GM12878 (cell line): ENCODE results near the gene DNMT1. TPM values are rescaled to one million over a fixed set of nuclear protein-coding genes. Genes with fewer than 3 reads are reported as not detected.

ENCODE experiments used
- ATAC-seq: fragments of 200-7000 bp; cut with Tn5 transposase; 3 replicates; pipeline ENCODE4 v1.9.1; 2020; ENCODE audit warnings: mild to moderate bottlenecking, moderate library complexity
- BruUV-seq: library from RNA; stranded (reverse); fragments of 400-500 nt; replicated peaks from 2 replicates; lab custom pipeline; 2021; lab: Mats Ljungman, UMichigan
- CTCF ChIA-PET: fragments of 300-600 bp; sonication (Branson Sonifier 250); formaldehyde crosslinking; extraction: SDS; loops from one replicate; lab custom pipeline; 2021; ENCODE audit warnings: inconsistent platforms; lab: Yijun Ruan, JAX
- POLR2A ChIA-PET: fragments of 350-600 bp; formaldehyde crosslinking; extraction: SDS; loops from one replicate; lab custom pipeline; 2021; ENCODE audit warnings: inconsistent platforms; lab: Charles Lee
- RAD21 ChIA-PET: fragments of 300-600 bp; sonication (Branson Sonifier 250); formaldehyde crosslinking; loops from one replicate; lab custom pipeline; 2023; ENCODE audit warnings: antibody characterized with exemption; ENCODE audit not compliant: unreplicated experiment; lab: Charles Lee
- SMC1A ChIA-PET: fragments of 300-600 bp; sonication (Branson Sonifier 250); formaldehyde crosslinking; loops from one replicate; lab custom pipeline; 2023; ENCODE audit not compliant: unreplicated experiment, uncharacterized antibody; lab: Charles Lee
- DNase-seq: peaks from one replicate; pipeline ENCODE4 v3.0.0-alpha.2; 2011; ENCODE audit warnings: low read depth, low spot score
- FAIRE-seq: peaks from 3 replicates; lab custom pipeline; 2011; peaks lifted over from hg19 to GRCh38; lab: Jason Lieb, UNC
- H2AFZ ChIP-seq: 2 replicates; pipeline ENCODE4 v1.6.0; 2011; ENCODE audit warnings: low read depth, low read length, control low read depth; ENCODE audit not compliant: control insufficient read depth
- H3K27ac ChIP-seq: 2 replicates; pipeline ENCODE4 v1.5.1; 2011; ENCODE audit warnings: control low read depth; ENCODE audit not compliant: control insufficient read depth, insufficient read depth
- H3K27me3 ChIP-seq, 2 experiments: replicated peaks in 1 of 2; 2 replicates each; pipeline versions ENCODE4 v1.6.0 to v1.6.1; 2011; ENCODE audit warnings: low read length in 1 of 2; ENCODE audit not compliant: control insufficient read depth in 2 of 2, insufficient read depth in 2 of 2
- H3K36me3 ChIP-seq, 2 experiments: 2 replicates each; pipeline ENCODE4 v1.5.1; 2011; ENCODE audit warnings: low read length in 1 of 2; ENCODE audit not compliant: control insufficient read depth in 2 of 2, insufficient read depth in 2 of 2
- H3K4me1 ChIP-seq: 2 replicates; pipeline ENCODE4 v1.6.1; 2011; ENCODE audit warnings: mild to moderate bottlenecking, low read length, moderate library complexity, mixed read lengths; ENCODE audit not compliant: control insufficient read depth, insufficient read depth
- H3K4me2 ChIP-seq: 2 replicates; pipeline ENCODE4 v1.6.0; 2011; ENCODE audit warnings: control low read depth; ENCODE audit not compliant: control insufficient read depth, insufficient read depth
- H3K4me3 ChIP-seq: fragments of 200-600 bp; sonication (generic); 2 replicates; pipeline ENCODE4 v1.5.1; 2016
- H3K79me2 ChIP-seq: 2 replicates; pipeline ENCODE4 v1.6.0; 2011; ENCODE audit warnings: low read length; ENCODE audit not compliant: control insufficient read depth, insufficient read depth
- H3K9ac ChIP-seq: 2 replicates; pipeline ENCODE4 v1.8.0; 2011; ENCODE audit warnings: low read length, control low read depth, mixed read lengths; ENCODE audit not compliant: control insufficient read depth, insufficient read depth
- H3K9me3 ChIP-seq: replicated peaks from 3 replicates; pipeline ENCODE4 v1.5.1; 2011; ENCODE audit warnings: mild to moderate bottlenecking, low read length; ENCODE audit not compliant: control insufficient read depth, insufficient read depth
- H4K20me1 ChIP-seq: 2 replicates; pipeline ENCODE4 v1.6.0; 2011; ENCODE audit not compliant: control insufficient read depth, insufficient read depth
- DPF2 ChIP-seq: fragments of 450-650 bp; IDR thresholded peaks from 2 replicates; pipeline ENCODE4 v1.6.1; 2017; ENCODE audit warnings: mild to moderate bottlenecking
- HDGF ChIP-seq: fragments of 450-650 bp; IDR thresholded peaks from 2 replicates; pipeline ENCODE4 v1.6.1; 2016; ENCODE audit warnings: antibody characterized with exemption
- IKZF1 ChIP-seq: fragments of 450-650 bp; conservative IDR thresholded peaks from 2 replicates; pipeline ENCODE4 v1.6.1; 2017; ENCODE audit warnings: antibody characterized with exemption, mild to moderate bottlenecking
- IKZF2 ChIP-seq, 2 experiments: fragments of 450-650 bp; IDR thresholded peaks; 2 replicates each; pipeline ENCODE4 v1.6.1; 2017; ENCODE audit warnings: mild to moderate bottlenecking in 2 of 2, moderate library complexity in 2 of 2
- MTA2 ChIP-seq: fragments of 450-650 bp; IDR thresholded peaks from 2 replicates; pipeline ENCODE4 v1.6.1; 2016; ENCODE audit warnings: low read depth, mild to moderate bottlenecking, moderate library complexity
- MXI1 ChIP-seq: fragments of 150-350 bp; IDR thresholded peaks from 2 replicates; pipeline ENCODE4 v1.6.1; 2011; ENCODE audit warnings: low read depth, mild to moderate bottlenecking, inconsistent platforms, low read length, improper control_type of control experiment
- MYC ChIP-seq: IDR thresholded peaks from 2 replicates; pipeline ENCODE4 v1.6.1; 2011; ENCODE audit warnings: mild to moderate bottlenecking, low read length, moderate library complexity, inconsistent platforms; ENCODE audit not compliant: insufficient read depth, insufficient replicate concordance, insufficient read length, severe bottlenecking
- NFYB ChIP-seq: IDR thresholded peaks from 2 replicates; pipeline ENCODE4 v1.6.1; 2011; ENCODE audit warnings: low read depth, mild to moderate bottlenecking, low read length, improper control_type of control experiment, moderate library complexity; ENCODE audit not compliant: insufficient read depth
- POLR2AphosphoS5 ChIP-seq: IDR thresholded peaks from 2 replicates; pipeline ENCODE4 v1.6.1; 2011; ENCODE audit warnings: mild to moderate bottlenecking, low read length, inconsistent platforms
- POU2F2 ChIP-seq: IDR thresholded peaks from 3 replicates; pipeline ENCODE4 v1.6.1; 2011; ENCODE audit warnings: low read depth, mild to moderate bottlenecking, low read length, borderline replicate concordance
- RUNX3 ChIP-seq: IDR thresholded peaks from 2 replicates; pipeline ENCODE4 v1.6.1; 2012; ENCODE audit warnings: low read length, inconsistent platforms
- TBL1XR1 ChIP-seq: IDR thresholded peaks from 2 replicates; pipeline ENCODE4 v1.6.1; 2012; ENCODE audit warnings: low read depth, low read length, improper control_type of control experiment
- ZNF622 ChIP-seq: fragments of 450-650 bp; IDR thresholded peaks from 2 replicates; pipeline ENCODE4 v1.6.1; 2017; ENCODE audit warnings: mild to moderate bottlenecking, inconsistent platforms
- WGBS: methylation state at CpG from one replicate; pipeline ENCODE4 v1.1.6; 2016; ENCODE audit warnings: low lambda C conversion rate; ENCODE audit not compliant: insufficient replicate concordance, insufficient coverage; ENCODE audit errors: missing lambda C conversion rate; 5-methylcytosine and 5-hydroxymethylcytosine counted together
- in situ Hi-C: fragments of 300-500 bp; cut with MboI; formaldehyde crosslinking; loops from 9 replicates; pipeline ENCODE4 v1.14.3; 2018; ENCODE audit warnings: mixed read lengths
- intact Hi-C: fragments of 100-400 bp; cut with micrococcal nuclease; formaldehyde crosslinking; loops from one replicate; pipeline ENCODE4 v1.14.2; 2022; ENCODE audit not compliant: unreplicated experiment
- polyA plus RNA-seq, 11 experiments: library from polyadenylated mRNA; depleted of rRNA in 4 of 11; unstranded in 6 of 11; stranded (reverse) in 5 of 11; fragments of >200 nt; fragmentation: Nextera tagmentation in 4 of 11; fragmentation: Illumina TruSeq in 1 of 11; extraction: Ambion mirVana in 4 of 11; extraction: Trizol in 1 of 11; gene quantifications; 1 replicate in 1 of 11; 2 replicates in 10 of 11; pipeline versions ENCODE4 v1.2.1 to v1.2.3, GENCODE V29; 2011 to 2016; ENCODE audit warnings: inconsistent platforms in 2 of 11, missing spikeins in 2 of 11, low read depth in 1 of 11
- total RNA-seq, 4 experiments: library from RNA; depleted of rRNA in 3 of 4; stranded (reverse); fragments of >200 nt in 3 of 4; fragmentation: Illumina TruSeq in 1 of 4; extraction: Trizol in 1 of 4; gene quantifications; 2 replicates each; pipeline versions ENCODE4 v1.2.1 to v1.2.3, GENCODE V29; 2013 to 2021
- TF ChIP-seq, protein P1 (sequence below): IDR thresholded peaks from 2 replicates; pipeline ENCODE4 v1.6.1; 2012; ENCODE audit warnings: low read depth, low read length, improper control_type of control experiment
- TF ChIP-seq, protein P2 (sequence below): fragments of 450-650 bp; IDR thresholded peaks from 2 replicates; pipeline ENCODE4 v1.6.1; 2017; ENCODE audit warnings: mild to moderate bottlenecking, moderate library complexity
- TF ChIP-seq, protein P3 (sequence below): fragments of 450-650 bp; IDR thresholded peaks from 2 replicates; pipeline ENCODE4 v1.6.1; 2016; ENCODE audit warnings: mild to moderate bottlenecking

Gene DNMT1
- total and polyA plus RNA-seq, 10 of the 15 experiments (the other 5 are each of a cell fraction or from before 2014, with no cell fraction given), result 70.0 to 290 (median 133) TPM

DNA sequence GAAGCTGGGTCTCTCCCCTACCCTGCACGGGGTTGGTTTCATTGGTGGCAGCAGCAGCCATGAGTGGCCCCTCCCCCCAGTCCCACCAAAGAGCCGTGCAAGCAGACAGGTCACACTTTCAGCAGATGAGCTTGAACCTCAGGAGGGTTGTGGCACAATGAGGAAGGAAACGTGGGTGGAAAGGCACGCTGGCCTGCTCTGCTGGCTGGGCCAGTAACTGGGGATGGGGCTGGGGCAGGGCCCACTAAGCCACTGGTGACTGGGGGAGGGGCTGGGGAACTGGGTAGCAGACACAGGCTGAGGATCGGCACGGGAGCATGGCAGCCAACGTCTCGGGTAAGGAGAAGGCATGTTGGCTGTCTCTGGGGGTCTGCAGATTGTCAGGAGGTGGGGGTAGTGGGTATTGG is 83.3 kb downstream of the DNMT1 start, which contains the start of gene P2RY11:
TSS of gene P2RY11 (plus strand) at position 289 of the 407 bp plus-strand sequence. CDS start at position 318, 29 bp downstream.
- H3K4me2 ChIP-seq, result peak within 1 kb of the TSS; percentile 28
- H3K79me2 ChIP-seq, result peaks cover 57% of the 10 kb centered on the region
- peak; percentile 75 for DNase-seq
- peak; percentile 59 for FAIRE-seq
- peaks cover 18 to 55% of the 10 kb centered on the region in 2 experiments; a peak in 3 of 4 replicates for H3K36me3 ChIP-seq
- ChIA-PET CTCF (interaction anchor here (0.6 to 9.8 kb wide), 9 partner anchors 9 to 180 kb away, joined by 3 to 171 read pairs (median 8); partner anchors contain the start of gene ANGPTL6), SMC1A (interaction anchor here (2.2 to 11.4 kb wide), 2 partner anchors 12 to 84 kb away, joined by 8 to 150 read pairs; partner anchors contain the start of gene ANGPTL6), POLR2A (interaction anchor here (0.5 to 5.4 kb wide), 8 partner anchors 9 to 179 kb away, joined by 3 to 58 read pairs (median 4); partner anchors contain the start of gene ANGPTL6), RAD21 (interaction anchor here (0.9 to 8.6 kb wide), 6 partner anchors 11 to 179 kb away, joined by 3 to 166 read pairs (median 4); partner anchors contain the start of gene ANGPTL6)
- peak within 1 kb of the TSS; percentile 62 for H3K27ac ChIP-seq
- H2AFZ ChIP-seq, result no peak within 1 kb of the TSS
- ATAC-seq, result peak; percentile 40
- in situ Hi-C loops (no loop called here), intact Hi-C loops (loop anchor here (5.0 kb wide), 1 partner anchor 84 kb away; no protein-coding TSS in a partner anchor)
- peak within 1 kb of the TSS; percentile 35; the same call in 1 of the 2 replicates for H3K9ac ChIP-seq
- H3K4me3 ChIP-seq, result peak within 1 kb of the TSS; percentile 51
- peaks cover 44% of the 10 kb centered on the region for H3K4me1 ChIP-seq
- H4K20me1 ChIP-seq, result no peaks in the 10 kb centered on the region
- no peaks in the 10 kb centered on the region for H3K9me3 ChIP-seq
- no peaks in the 10 kb centered on the region for H3K27me3 ChIP-seq
- 4% methylated on average over 8 of the region's 8 CpGs for WGBS
- no TSS peak for BruUV-seq
- TF ChIP-seq IKZF1 (peak; percentile 63), MXI1 (peak; percentile 92), POLR2AphosphoS5 (peak; percentile 70; the same call in 1 of the 2 replicates), MYC (no peak), NFYB (peak; percentile 37; the same call in 1 of the 2 replicates), POU2F2 (peak; percentile 45; the same call in 1 of the 3 replicates), IKZF2 (IDR thresholded peaks at IDR 0.05) (peak; percentile 39 to 60; a peak in 2 of 4 replicates), MTA2 (peak; percentile 55; the same call in 1 of the 2 replicates), TBL1XR1 (0 out of 2 replicates have a peak, but pooled peaks have one; percentile 47), HDGF (peak; percentile 81), RUNX3 (peak; percentile 44), ZNF622 (no peak), DPF2 (peak; percentile 61; the same call in 1 of the 2 replicates)
- TF ChIP-seq, protein P1, sequence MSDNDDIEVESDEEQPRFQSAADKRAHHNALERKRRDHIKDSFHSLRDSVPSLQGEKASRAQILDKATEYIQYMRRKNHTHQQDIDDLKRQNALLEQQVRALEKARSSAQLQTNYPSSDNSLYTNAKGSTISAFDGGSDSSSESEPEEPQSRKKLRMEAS, result peak; percentile 72; the same call in 1 of the 2 replicates
- TF ChIP-seq, protein P2, sequence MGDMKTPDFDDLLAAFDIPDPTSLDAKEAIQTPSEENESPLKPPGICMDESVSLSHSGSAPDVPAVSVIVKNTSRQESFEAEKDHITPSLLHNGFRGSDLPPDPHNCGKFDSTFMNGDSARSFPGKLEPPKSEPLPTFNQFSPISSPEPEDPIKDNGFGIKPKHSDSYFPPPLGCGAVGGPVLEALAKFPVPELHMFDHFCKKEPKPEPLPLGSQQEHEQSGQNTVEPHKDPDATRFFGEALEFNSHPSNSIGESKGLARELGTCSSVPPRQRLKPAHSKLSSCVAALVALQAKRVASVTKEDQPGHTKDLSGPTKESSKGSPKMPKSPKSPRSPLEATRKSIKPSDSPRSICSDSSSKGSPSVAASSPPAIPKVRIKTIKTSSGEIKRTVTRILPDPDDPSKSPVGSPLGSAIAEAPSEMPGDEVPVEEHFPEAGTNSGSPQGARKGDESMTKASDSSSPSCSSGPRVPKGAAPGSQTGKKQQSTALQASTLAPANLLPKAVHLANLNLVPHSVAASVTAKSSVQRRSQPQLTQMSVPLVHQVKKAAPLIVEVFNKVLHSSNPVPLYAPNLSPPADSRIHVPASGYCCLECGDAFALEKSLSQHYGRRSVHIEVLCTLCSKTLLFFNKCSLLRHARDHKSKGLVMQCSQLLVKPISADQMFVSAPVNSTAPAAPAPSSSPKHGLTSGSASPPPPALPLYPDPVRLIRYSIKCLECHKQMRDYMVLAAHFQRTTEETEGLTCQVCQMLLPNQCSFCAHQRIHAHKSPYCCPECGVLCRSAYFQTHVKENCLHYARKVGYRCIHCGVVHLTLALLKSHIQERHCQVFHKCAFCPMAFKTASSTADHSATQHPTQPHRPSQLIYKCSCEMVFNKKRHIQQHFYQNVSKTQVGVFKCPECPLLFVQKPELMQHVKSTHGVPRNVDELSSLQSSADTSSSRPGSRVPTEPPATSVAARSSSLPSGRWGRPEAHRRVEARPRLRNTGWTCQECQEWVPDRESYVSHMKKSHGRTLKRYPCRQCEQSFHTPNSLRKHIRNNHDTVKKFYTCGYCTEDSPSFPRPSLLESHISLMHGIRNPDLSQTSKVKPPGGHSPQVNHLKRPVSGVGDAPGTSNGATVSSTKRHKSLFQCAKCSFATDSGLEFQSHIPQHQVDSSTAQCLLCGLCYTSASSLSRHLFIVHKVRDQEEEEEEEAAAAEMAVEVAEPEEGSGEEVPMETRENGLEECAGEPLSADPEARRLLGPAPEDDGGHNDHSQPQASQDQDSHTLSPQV, result no peak
- TF ChIP-seq, protein P3, sequence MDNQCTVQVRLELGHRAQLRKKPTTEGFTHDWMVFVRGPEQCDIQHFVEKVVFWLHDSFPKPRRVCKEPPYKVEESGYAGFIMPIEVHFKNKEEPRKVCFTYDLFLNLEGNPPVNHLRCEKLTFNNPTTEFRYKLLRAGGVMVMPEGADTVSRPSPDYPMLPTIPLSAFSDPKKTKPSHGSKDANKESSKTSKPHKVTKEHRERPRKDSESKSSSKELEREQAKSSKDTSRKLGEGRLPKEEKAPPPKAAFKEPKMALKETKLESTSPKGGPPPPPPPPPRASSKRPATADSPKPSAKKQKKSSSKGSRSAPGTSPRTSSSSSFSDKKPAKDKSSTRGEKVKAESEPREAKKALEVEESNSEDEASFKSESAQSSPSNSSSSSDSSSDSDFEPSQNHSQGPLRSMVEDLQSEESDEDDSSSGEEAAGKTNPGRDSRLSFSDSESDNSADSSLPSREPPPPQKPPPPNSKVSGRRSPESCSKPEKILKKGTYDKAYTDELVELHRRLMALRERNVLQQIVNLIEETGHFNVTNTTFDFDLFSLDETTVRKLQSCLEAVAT, result peak; percentile 11; the same call in 1 of the 2 replicates
